ENCODE data around the gene MIPOL1. TPM values are rescaled to one million over a fixed set of nuclear protein-coding genes. Genes with fewer than 3 reads are reported as not detected.

MIPOL1 gene
- total and polyA plus RNA-seq, 9 of the 15 experiments (the other 6 are each of a cell fraction or from before 2014, with no cell fraction given): 6.7 to 21.9 (median 12.4) TPM

GRCh38 chr14:37168721-37169120, 29.0 kb upstream of the MIPOL1 start (continued):
- TF ChIP-seq ZBTB5 (IDR thresholded peaks at IDR 0.05) (peak; percentile 72), CREB1 (IDR thresholded peaks at IDR 0.05) (0 out of 2 replicates have a peak, but pooled peaks have one; percentile 26), CREB1 (CRISPR knock-in tag; IDR thresholded peaks at IDR 0.05) (no peak), EP400 (IDR thresholded peaks at IDR 0.05) (peak; percentile 41; the same call in 1 of the 2 replicates), ZNF592 (IDR thresholded peaks at IDR 0.05) (peak; percentile 72), VEZF1 (CRISPR knock-in tag; IDR thresholded peaks at IDR 0.05) (peak; percentile 38; the same call in 1 of the 2 replicates), ZNF785 (CRISPR knock-in tag; IDR thresholded peaks at IDR 0.05) (no peak), MTA3 (IDR thresholded peaks at IDR 0.05; ENCODE audit: borderline replicate concordance) (peak; percentile 88), TEAD4 (IDR thresholded peaks at IDR 0.05; ENCODE audit: low read length) (peak; percentile 87), TEAD4 (CRISPR knock-in tag; IDR thresholded peaks at IDR 0.05; ENCODE audit: borderline replicate concordance) (no peak), E2F1 (CRISPR knock-in tag; IDR thresholded peaks at IDR 0.05) (no peak), KDM4B (IDR thresholded peaks at IDR 0.05; ENCODE audit: borderline replicate concordance in 2 of 2, low read depth in 1 of 2) (no peak), CC2D1A (IDR thresholded peaks at IDR 0.05) (peak; percentile 83; the same call in 1 of the 2 replicates), ARNT (IDR thresholded peaks at IDR 0.05) (0 out of 4 replicates have a peak, but pooled peaks of 1 of the 2 experiments have one; percentile 21), DPF2 (IDR thresholded peaks at IDR 0.05) (peak; percentile 91), ZNF24 (IDR thresholded peaks at IDR 0.05) (no peak), KLF16 (IDR thresholded peaks at IDR 0.05) (peak; percentile 76; the same call in 1 of the 2 replicates), CREM (IDR thresholded peaks at IDR 0.05; ENCODE audit: low read depth) (0 out of 2 replicates have a peak, but pooled peaks have one; percentile 20), RNF2 (IDR thresholded peaks at IDR 0.05) (0 out of 2 replicates have a peak, but pooled peaks have one; percentile 37), ZNF77 (CRISPR knock-in tag; IDR thresholded peaks at IDR 0.05) (no peak), ZC3H4 (CRISPR knock-in tag; IDR thresholded peaks at IDR 0.05; ENCODE audit: borderline replicate concordance) (no peak)

Data from K562 (cell line).